HepG2 (cell line): ENCODE results near the gene SP5. TPM values are rescaled to one million over a fixed set of nuclear protein-coding genes. Genes with fewer than 3 reads are reported as not detected.

Experiments
- ATM ChIP-seq: fragments of 450-650 bp; IDR thresholded peaks from 2 replicates; pipeline ENCODE4 v1.7.1; 2017; ENCODE audit warnings: mild to moderate bottlenecking, borderline replicate concordance
- EP300 ChIP-seq, 3 experiments: sonication (generic) in 1 of 3; formaldehyde crosslinking in 1 of 3; IDR thresholded peaks; 2 replicates each; pipeline versions ENCODE4 v1.5.1 to v1.6.1; 2011 to 2020; ENCODE audit warnings: low read depth in 2 of 3, low read length in 2 of 3, borderline replicate concordance in 1 of 3, improper control_type of control experiment in 1 of 3, mild to moderate bottlenecking in 1 of 3, missing genetic modification reagents in 1 of 3, moderate library complexity in 1 of 3
- FOXK2 ChIP-seq: fragments of 450-650 bp; IDR thresholded peaks from 2 replicates; pipeline ENCODE4 v1.6.1; 2016
- GLMP ChIP-seq: sonication (generic); formaldehyde crosslinking; IDR thresholded peaks from 2 replicates; pipeline ENCODE4 v1.9.0; 2021; ENCODE audit warnings: missing genetic modification reagents, mild to moderate bottlenecking, borderline replicate concordance
- ISL2 ChIP-seq: sonication (generic); formaldehyde crosslinking; IDR thresholded peaks from 2 replicates; pipeline ENCODE4 v1.5.0; 2020; ENCODE audit warnings: missing genetic modification reagents
- JUND ChIP-seq: sonication (generic); formaldehyde crosslinking; IDR thresholded peaks from 2 replicates; pipeline ENCODE4 v1.8.0; 2022; ENCODE audit warnings: mild to moderate bottlenecking, missing genetic modification reagents
- KDM1A ChIP-seq: IDR thresholded peaks from 2 replicates; pipeline ENCODE4 v1.6.1; 2016; ENCODE audit warnings: missing compliant biosample characterization
- KDM5A ChIP-seq: fragments of 200-600 bp; sonication (generic); IDR thresholded peaks from 2 replicates; pipeline ENCODE4 v1.7.0; 2018; ENCODE audit warnings: antibody characterized with exemption, mild to moderate bottlenecking, low read length, borderline replicate concordance
- KMT2B ChIP-seq: IDR thresholded peaks from 2 replicates; pipeline ENCODE4 v1.6.1; 2016; ENCODE audit warnings: missing genetic modification reagents, missing compliant biosample characterization
- NFE2 ChIP-seq: sonication (generic); formaldehyde crosslinking; IDR thresholded peaks from 2 replicates; pipeline ENCODE4 v1.4.0; 2020; ENCODE audit warnings: missing genetic modification reagents
- SMC3 ChIP-seq: IDR thresholded peaks from 2 replicates; pipeline ENCODE4 v1.6.1; 2011; ENCODE audit warnings: low read length, improper control_type of control experiment
- SNAI1 ChIP-seq: sonication (generic); formaldehyde crosslinking; IDR thresholded peaks from 2 replicates; pipeline ENCODE4 v1.5.0; 2020; ENCODE audit warnings: mild to moderate bottlenecking, missing genetic modification reagents, borderline replicate concordance
- TOPORS ChIP-seq: sonication (generic); formaldehyde crosslinking; IDR thresholded peaks from 2 replicates; pipeline ENCODE4 v1.8.0; 2023; ENCODE audit warnings: mild to moderate bottlenecking, missing genetic modification reagents
- ZNF124 ChIP-seq: sonication (generic); formaldehyde crosslinking; IDR thresholded peaks from 2 replicates; pipeline ENCODE4 v1.4.0; 2020; ENCODE audit warnings: missing genetic modification reagents
- ZNF274 ChIP-seq: sonication (generic); formaldehyde crosslinking; IDR thresholded peaks from 2 replicates; pipeline ENCODE4 v1.5.1; 2020; ENCODE audit warnings: mild to moderate bottlenecking, missing genetic modification reagents
- ZNF292 ChIP-seq: sonication (generic); formaldehyde crosslinking; IDR thresholded peaks from 2 replicates; pipeline ENCODE4 v1.8.1; 2022; ENCODE audit warnings: mild to moderate bottlenecking, low read depth, missing genetic modification reagents, borderline replicate concordance
- ZNF407 ChIP-seq: sonication (generic); formaldehyde crosslinking; IDR thresholded peaks from one replicate; pipeline ENCODE4 v1.5.1; 2020; ENCODE audit warnings: mild to moderate bottlenecking, missing genetic modification reagents; ENCODE audit errors: not compliant biosample characterization
- ZNF577 ChIP-seq: sonication (generic); formaldehyde crosslinking; IDR thresholded peaks from 2 replicates; pipeline ENCODE4 v1.4.0; 2020; ENCODE audit warnings: mild to moderate bottlenecking, low read depth, missing genetic modification reagents, borderline replicate concordance
- ZSCAN12 ChIP-seq: sonication (generic); formaldehyde crosslinking; IDR thresholded peaks from 2 replicates; pipeline ENCODE4 v1.9.0; 2021; ENCODE audit warnings: mild to moderate bottlenecking, missing genetic modification reagents
- polyA plus RNA-seq, 8 experiments: library from polyadenylated mRNA; depleted of rRNA in 3 of 8; stranded (reverse) in 7 of 8; unstranded in 1 of 8; fragments of >200 nt; fragmentation: Illumina TruSeq in 4 of 8; extraction: Trizol in 4 of 8; gene quantifications; 2 replicates each; pipeline versions ENCODE4 v1.2.1 to v1.2.3, GENCODE V29; 2011 to 2016; ENCODE audit warnings: low read depth in 4 of 8, missing spikeins in 1 of 8, mixed read lengths in 1 of 8; ENCODE audit not compliant: insufficient read depth in 1 of 8
- total RNA-seq, 5 experiments: library from RNA; depleted of rRNA; stranded (reverse); fragments of >200 nt; fragmentation: Illumina TruSeq; extraction: Trizol; gene quantifications; 2 replicates each; pipeline ENCODE4 v1.2.3, GENCODE V29; 2016; ENCODE audit warnings: low read depth in 1 of 5

Gene SP5
- total and polyA plus RNA-seq, 2 of the 13 experiments (the other 11 are each of a cell fraction or from before 2014, with no cell fraction given): 50.8 to 119 TPM

GRCh38 chr2:170711774-170712652 is 3.1 kb upstream of the SP5 start (continued):
- no peak for TF ChIP-seq JUND (CRISPR knock-in tag)
- TF ChIP-seq ZNF274 (CRISPR knock-in tag): no peak; the same call in 1 of the 2 replicates
- peak; percentile 99 for TF ChIP-seq ISL2
- no peak for TF ChIP-seq NFE2 (CRISPR knock-in tag)
- no peak for TF ChIP-seq SMC3
- no peak for TF ChIP-seq ZNF407 (CRISPR knock-in tag)
- TF ChIP-seq FOXK2: no peak
- no peak for TF ChIP-seq ATM
- TF ChIP-seq ZNF577 (CRISPR knock-in tag): 0 out of 2 replicates have a peak, but pooled peaks have one; percentile 64
- peak; percentile 43 for TF ChIP-seq KMT2B (CRISPR knock-in tag)
- no peak for TF ChIP-seq TOPORS
- peak; percentile 35; the same call in 1 of the 2 replicates for TF ChIP-seq ZNF124 (CRISPR knock-in tag)
- 0 out of 2 replicates have a peak, but pooled peaks have one; percentile 24 for TF ChIP-seq SNAI1
- TF ChIP-seq ZSCAN12 (CRISPR knock-in tag): 0 out of 2 replicates have a peak, but pooled peaks have one; percentile 23
- TF ChIP-seq GLMP (CRISPR knock-in tag): no peak
- TF ChIP-seq KDM1A (CRISPR knock-in tag): peak; percentile 54
- peak; percentile 93 for TF ChIP-seq ZNF292 (CRISPR knock-in tag)
- peak; percentile 61 to 97; a peak in 3 of 4 replicates for TF ChIP-seq EP300 (IDR thresholded peaks at IDR 0.05; ENCODE audit: low read depth in 2 of 2, low read length in 2 of 2)
- peak; percentile 92 for TF ChIP-seq EP300 (CRISPR knock-in tag; IDR thresholded peaks at IDR 0.05; ENCODE audit: borderline replicate concordance)
- peak; percentile 49; the same call in 1 of the 2 replicates for TF ChIP-seq KDM5A
